ENCODE measurements around the gene MAP4K5.

- TF ChIP-seq CTCF (IDR thresholded peaks at IDR 0.05) (no peak), POLR2A (IDR thresholded peaks at IDR 0.05) (no peak)
These were observed 2.6 kb upstream of the MAP4K5 start for GRCh38 chr14:50534997-50535396.

All from esophagus squamous epithelium (tissue), 4 donors.